HepG2 (cell line): ENCODE results near the gene SPTBN5. TPM values are rescaled to one million over a fixed set of nuclear protein-coding genes. Genes with fewer than 3 reads are reported as not detected.

Experiments
- ARNT ChIP-seq: fragments of 450-650 bp; IDR thresholded peaks from 2 replicates; pipeline ENCODE4 v1.6.1; 2017
- BRF2 ChIP-seq: sonication (generic); formaldehyde crosslinking; IDR thresholded peaks from 2 replicates; pipeline ENCODE4 v1.8.1; 2022; ENCODE audit warnings: mild to moderate bottlenecking, missing genetic modification reagents
- HNF4G ChIP-seq, 2 experiments: sonication (generic) in 1 of 2; formaldehyde crosslinking in 1 of 2; IDR thresholded peaks; 2 replicates each; pipeline versions ENCODE4 v1.4.0 to v1.6.1; 2011 to 2020; ENCODE audit warnings: borderline replicate concordance in 2 of 2, low read depth in 2 of 2, mild to moderate bottlenecking in 2 of 2, low read length in 1 of 2, missing genetic modification reagents in 1 of 2, moderate library complexity in 1 of 2
- PHB2 ChIP-seq: fragments of 450-650 bp; IDR thresholded peaks from 2 replicates; pipeline ENCODE4 v1.6.1; 2018; ENCODE audit not compliant: partially characterized antibody
- RAD21 ChIP-seq: fragments of 450-650 bp; formaldehyde crosslinking; IDR thresholded peaks from 2 replicates; pipeline ENCODE4 v1.5.0; 2020; ENCODE audit warnings: mild to moderate bottlenecking
- SIN3B ChIP-seq: fragments of 150-350 bp; IDR thresholded peaks from 2 replicates; pipeline ENCODE4 v1.6.1; 2014; ENCODE audit warnings: low read length
- SMC3 ChIP-seq: IDR thresholded peaks from 2 replicates; pipeline ENCODE4 v1.6.1; 2011; ENCODE audit warnings: low read length, improper control_type of control experiment
- SMYD3 ChIP-seq: sonication (generic); formaldehyde crosslinking; IDR thresholded peaks from 2 replicates; pipeline ENCODE4 v1.8.1; 2023; ENCODE audit warnings: mild to moderate bottlenecking, missing genetic modification reagents
- SP140L ChIP-seq: sonication (generic); formaldehyde crosslinking; IDR thresholded peaks from 2 replicates; pipeline ENCODE4 v1.4.0; 2020; ENCODE audit warnings: missing genetic modification reagents, borderline replicate concordance
- STAG1 ChIP-seq: sonication (generic); formaldehyde crosslinking; IDR thresholded peaks from 2 replicates; pipeline ENCODE4 v1.4.0; 2020; ENCODE audit warnings: missing genetic modification reagents
- TFAP4 ChIP-seq: sonication (generic); IDR thresholded peaks from 2 replicates; pipeline ENCODE4 v1.6.1; 2016; ENCODE audit warnings: low read depth, borderline replicate concordance
- ZNF292 ChIP-seq: sonication (generic); formaldehyde crosslinking; IDR thresholded peaks from 2 replicates; pipeline ENCODE4 v1.8.1; 2022; ENCODE audit warnings: mild to moderate bottlenecking, low read depth, missing genetic modification reagents, borderline replicate concordance
- ZNF333 ChIP-seq: sonication (generic); formaldehyde crosslinking; IDR thresholded peaks from 2 replicates; pipeline ENCODE4 v1.4.0; 2020; ENCODE audit warnings: mild to moderate bottlenecking, missing genetic modification reagents, borderline replicate concordance
- ZNF776 ChIP-seq: sonication (generic); formaldehyde crosslinking; IDR thresholded peaks from 2 replicates; pipeline ENCODE4 v1.4.0; 2020; ENCODE audit warnings: mild to moderate bottlenecking, missing genetic modification reagents
- polyA plus RNA-seq, 8 experiments: library from polyadenylated mRNA; depleted of rRNA in 3 of 8; stranded (reverse) in 7 of 8; unstranded in 1 of 8; fragments of >200 nt; fragmentation: Illumina TruSeq in 4 of 8; extraction: Trizol in 4 of 8; gene quantifications; 2 replicates each; pipeline versions ENCODE4 v1.2.1 to v1.2.3, GENCODE V29; 2011 to 2016; ENCODE audit warnings: low read depth in 4 of 8, missing spikeins in 1 of 8, mixed read lengths in 1 of 8; ENCODE audit not compliant: insufficient read depth in 1 of 8
- total RNA-seq, 5 experiments: library from RNA; depleted of rRNA; stranded (reverse); fragments of >200 nt; fragmentation: Illumina TruSeq; extraction: Trizol; gene quantifications; 2 replicates each; pipeline ENCODE4 v1.2.3, GENCODE V29; 2016; ENCODE audit warnings: low read depth in 1 of 5
- TF ChIP-seq, protein P1 (sequence below): sonication (generic); formaldehyde crosslinking; IDR thresholded peaks from 2 replicates; pipeline ENCODE4 v1.8.1; 2022; ENCODE audit warnings: low read depth, mild to moderate bottlenecking, missing genetic modification reagents
- TF ChIP-seq, protein P2 (sequence below): sonication (generic); formaldehyde crosslinking; IDR thresholded peaks from 2 replicates; pipeline ENCODE4 v1.4.0; 2020; ENCODE audit warnings: mild to moderate bottlenecking, missing genetic modification reagents
- TF ChIP-seq, protein P3 (sequence below): IDR thresholded peaks from 2 replicates; pipeline ENCODE4 v1.6.1; 2016; ENCODE audit warnings: missing genetic modification reagents, missing compliant biosample characterization
- TF ChIP-seq, protein P4 (sequence below): sonication (generic); formaldehyde crosslinking; IDR thresholded peaks from 2 replicates; pipeline ENCODE4 v1.5.1; 2020; ENCODE audit warnings: mild to moderate bottlenecking, moderate library complexity, missing genetic modification reagents

Gene SPTBN5
- total and polyA plus RNA-seq, 2 of the 13 experiments (the other 11 are each of a cell fraction or from before 2014, with no cell fraction given) = 0.01 to 0.07 TPM

DNA sequence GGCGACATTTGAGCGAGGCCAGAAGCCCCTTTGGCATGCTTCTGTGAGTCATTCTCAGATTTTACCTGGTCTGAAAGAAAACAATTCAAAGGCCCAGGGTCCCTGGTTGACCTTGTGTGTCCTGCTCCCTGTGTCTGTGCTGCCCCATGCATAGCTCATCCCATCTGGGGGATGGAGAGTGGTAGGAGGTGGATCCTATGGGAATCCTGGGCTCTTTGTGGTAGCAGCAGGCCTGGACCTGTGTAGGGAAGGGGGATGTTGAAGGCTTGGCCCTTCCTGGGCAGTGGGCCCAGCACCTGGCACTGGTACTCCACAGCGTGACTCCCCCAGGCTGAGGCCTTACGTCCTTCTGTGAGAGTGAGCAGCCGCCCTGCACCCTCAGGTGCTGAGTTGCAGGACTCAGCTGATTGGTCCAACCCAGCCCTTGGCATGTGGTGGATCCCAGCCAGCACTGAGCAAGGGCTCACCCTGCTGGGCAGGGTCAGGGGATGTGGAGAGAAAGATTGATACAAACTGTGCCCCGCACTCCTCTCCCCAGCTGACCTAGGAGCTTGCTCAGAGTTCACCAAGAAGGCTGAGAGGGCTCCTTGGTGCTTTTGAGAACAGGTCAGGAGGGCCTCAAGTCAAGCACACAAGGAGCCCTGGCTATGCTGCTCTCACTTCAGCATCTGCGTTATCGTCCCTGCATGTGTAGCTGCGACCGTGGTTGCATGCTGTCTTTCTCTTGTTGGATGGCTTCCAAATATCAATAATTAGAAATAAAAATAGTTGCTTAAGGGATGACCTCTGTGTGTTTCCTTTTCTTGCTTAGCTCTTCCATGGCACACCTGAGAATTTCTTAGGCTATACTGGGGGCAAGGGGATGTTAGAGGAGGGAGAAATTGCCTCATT, 87.3 kb downstream of the SPTBN5 start (continued):
- TF ChIP-seq, protein P1, sequence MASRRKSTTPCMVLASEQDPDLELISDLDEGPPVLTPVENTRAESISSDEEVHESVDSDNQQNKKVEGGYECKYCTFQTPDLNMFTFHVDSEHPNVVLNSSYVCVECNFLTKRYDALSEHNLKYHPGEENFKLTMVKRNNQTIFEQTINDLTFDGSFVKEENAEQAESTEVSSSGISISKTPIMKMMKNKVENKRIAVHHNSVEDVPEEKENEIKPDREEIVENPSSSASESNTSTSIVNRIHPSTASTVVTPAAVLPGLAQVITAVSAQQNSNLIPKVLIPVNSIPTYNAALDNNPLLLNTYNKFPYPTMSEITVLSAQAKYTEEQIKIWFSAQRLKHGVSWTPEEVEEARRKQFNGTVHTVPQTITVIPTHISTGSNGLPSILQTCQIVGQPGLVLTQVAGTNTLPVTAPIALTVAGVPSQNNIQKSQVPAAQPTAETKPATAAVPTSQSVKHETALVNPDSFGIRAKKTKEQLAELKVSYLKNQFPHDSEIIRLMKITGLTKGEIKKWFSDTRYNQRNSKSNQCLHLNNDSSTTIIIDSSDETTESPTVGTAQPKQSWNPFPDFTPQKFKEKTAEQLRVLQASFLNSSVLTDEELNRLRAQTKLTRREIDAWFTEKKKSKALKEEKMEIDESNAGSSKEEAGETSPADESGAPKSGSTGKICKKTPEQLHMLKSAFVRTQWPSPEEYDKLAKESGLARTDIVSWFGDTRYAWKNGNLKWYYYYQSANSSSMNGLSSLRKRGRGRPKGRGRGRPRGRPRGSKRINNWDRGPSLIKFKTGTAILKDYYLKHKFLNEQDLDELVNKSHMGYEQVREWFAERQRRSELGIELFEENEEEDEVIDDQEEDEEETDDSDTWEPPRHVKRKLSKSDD (CRISPR knock-in tag) = no peak
- no peak for TF ChIP-seq ARNT
- TF ChIP-seq, protein P2, sequence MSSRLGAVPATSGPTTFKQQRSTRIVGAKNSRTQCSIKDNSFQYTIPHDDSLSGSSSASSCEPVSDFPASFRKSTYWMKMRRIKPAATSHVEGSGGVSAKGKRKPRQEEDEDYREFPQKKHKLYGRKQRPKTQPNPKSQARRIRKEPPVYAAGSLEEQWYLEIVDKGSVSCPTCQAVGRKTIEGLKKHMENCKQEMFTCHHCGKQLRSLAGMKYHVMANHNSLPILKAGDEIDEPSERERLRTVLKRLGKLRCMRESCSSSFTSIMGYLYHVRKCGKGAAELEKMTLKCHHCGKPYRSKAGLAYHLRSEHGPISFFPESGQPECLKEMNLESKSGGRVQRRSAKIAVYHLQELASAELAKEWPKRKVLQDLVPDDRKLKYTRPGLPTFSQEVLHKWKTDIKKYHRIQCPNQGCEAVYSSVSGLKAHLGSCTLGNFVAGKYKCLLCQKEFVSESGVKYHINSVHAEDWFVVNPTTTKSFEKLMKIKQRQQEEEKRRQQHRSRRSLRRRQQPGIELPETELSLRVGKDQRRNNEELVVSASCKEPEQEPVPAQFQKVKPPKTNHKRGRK (CRISPR knock-in tag) = no peak
- TF ChIP-seq SP140L (CRISPR knock-in tag) = no peak
- TF ChIP-seq RAD21 (CRISPR knock-in tag) = peak; percentile 71
- TF ChIP-seq ZNF776 (CRISPR knock-in tag) = no peak
- TF ChIP-seq ZNF333 = no peak
- no peak for TF ChIP-seq ZNF292
- no peak for TF ChIP-seq SMYD3 (CRISPR knock-in tag)
- TF ChIP-seq HNF4G (IDR thresholded peaks at IDR 0.05; ENCODE audit: borderline replicate concordance, low read depth, low read length) = no peak
- no peak for TF ChIP-seq HNF4G (CRISPR knock-in tag; IDR thresholded peaks at IDR 0.05; ENCODE audit: borderline replicate concordance, low read depth)
- TF ChIP-seq BRF2 (CRISPR knock-in tag) = no peak
- no peak for TF ChIP-seq PHB2
- no peak for TF ChIP-seq SIN3B
- TF ChIP-seq, protein P3, sequence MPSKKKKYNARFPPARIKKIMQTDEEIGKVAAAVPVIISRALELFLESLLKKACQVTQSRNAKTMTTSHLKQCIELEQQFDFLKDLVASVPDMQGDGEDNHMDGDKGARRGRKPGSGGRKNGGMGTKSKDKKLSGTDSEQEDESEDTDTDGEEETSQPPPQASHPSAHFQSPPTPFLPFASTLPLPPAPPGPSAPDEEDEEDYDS (CRISPR knock-in tag) = no peak
- 0 out of 2 replicates have a peak, but pooled peaks have one; percentile 33 for TF ChIP-seq SMC3
- peak; percentile 57; the same call in 1 of the 2 replicates for TF ChIP-seq TFAP4
- TF ChIP-seq, protein P4, sequence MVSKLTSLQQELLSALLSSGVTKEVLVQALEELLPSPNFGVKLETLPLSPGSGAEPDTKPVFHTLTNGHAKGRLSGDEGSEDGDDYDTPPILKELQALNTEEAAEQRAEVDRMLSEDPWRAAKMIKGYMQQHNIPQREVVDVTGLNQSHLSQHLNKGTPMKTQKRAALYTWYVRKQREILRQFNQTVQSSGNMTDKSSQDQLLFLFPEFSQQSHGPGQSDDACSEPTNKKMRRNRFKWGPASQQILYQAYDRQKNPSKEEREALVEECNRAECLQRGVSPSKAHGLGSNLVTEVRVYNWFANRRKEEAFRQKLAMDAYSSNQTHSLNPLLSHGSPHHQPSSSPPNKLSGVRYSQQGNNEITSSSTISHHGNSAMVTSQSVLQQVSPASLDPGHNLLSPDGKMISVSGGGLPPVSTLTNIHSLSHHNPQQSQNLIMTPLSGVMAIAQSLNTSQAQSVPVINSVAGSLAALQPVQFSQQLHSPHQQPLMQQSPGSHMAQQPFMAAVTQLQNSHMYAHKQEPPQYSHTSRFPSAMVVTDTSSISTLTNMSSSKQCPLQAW (CRISPR knock-in tag) = no peak
- peak; percentile 73 for TF ChIP-seq STAG1
